HCT116 (cell line): Measurements from ENCODE around the gene TMEM109.

Experiments
- CTCF ChIP-seq, 3 experiments: fragments of 200-600 bp in 1 of 3; sonication (generic) in 1 of 3; IDR thresholded peaks in 2 of 3; conservative IDR thresholded peaks in 1 of 3; 2 replicates each; pipeline ENCODE4 v1.5.1; 2012 to 2017; ENCODE audit warnings: low read depth in 2 of 3, low read length in 2 of 3, antibody characterized with exemption in 1 of 3, borderline replicate concordance in 1 of 3, control low read depth in 1 of 3, mild to moderate bottlenecking in 1 of 3, mixed read lengths in 1 of 3, mixed run types in 1 of 3, moderate library complexity in 1 of 3; ENCODE audit not compliant: insufficient read depth in 1 of 3
- EZH2 ChIP-seq: fragments of 200-600 bp; sonication (generic); IDR thresholded peaks from 2 replicates; pipeline ENCODE4 v1.6.1; 2017; ENCODE audit warnings: antibody characterized with exemption, mixed run types
- POLR2A ChIP-seq: IDR thresholded peaks from 2 replicates; pipeline ENCODE4 v1.7.0; 2011; ENCODE audit warnings: borderline replicate concordance; ENCODE audit not compliant: insufficient read depth, insufficient read length; ENCODE audit errors: extremely low read depth
- POLR2AphosphoS5 ChIP-seq: IDR thresholded peaks from 2 replicates; pipeline ENCODE4 v1.6.1; 2011; ENCODE audit warnings: mild to moderate bottlenecking, low read depth, low read length, moderate library complexity
- SIN3A ChIP-seq: IDR thresholded peaks from 2 replicates; pipeline ENCODE4 v1.6.1; 2012; ENCODE audit warnings: low read depth
- TF ChIP-seq, protein P1 (sequence below): IDR thresholded peaks from 2 replicates; pipeline ENCODE4 v1.6.1; 2012

- no peak for TF ChIP-seq POLR2A
- TF ChIP-seq CTCF (IDR thresholded peaks at IDR 0.05 in 2 of 3, conservative IDR thresholded peaks at IDR 0.05 in 1 of 3; ENCODE audit: borderline replicate concordance in 1 of 3, insufficient read depth in 1 of 3, low read depth in 2 of 3, low read length in 2 of 3): no peak
- TF ChIP-seq POLR2AphosphoS5: no peak
- TF ChIP-seq, protein P1, sequence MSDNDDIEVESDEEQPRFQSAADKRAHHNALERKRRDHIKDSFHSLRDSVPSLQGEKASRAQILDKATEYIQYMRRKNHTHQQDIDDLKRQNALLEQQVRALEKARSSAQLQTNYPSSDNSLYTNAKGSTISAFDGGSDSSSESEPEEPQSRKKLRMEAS: no peak
- no peak for TF ChIP-seq EZH2
- TF ChIP-seq SIN3A: no peak
Measured at GRCh38 chr11:60870276-60870675, 43.7 kb upstream of the TMEM109 start.
